GM23248 (cell line): ENCODE data around the gene SLC4A5. TPM values are rescaled to one million over a fixed set of nuclear protein-coding genes. Genes with fewer than 3 reads are reported as not detected.

ENCODE experiments used
- DNase-seq: peaks from one replicate; pipeline ENCODE4 v3.0.0-alpha.2; 2015
- H2AFZ ChIP-seq: fragments of 200-600 bp; sonication (generic); 2 replicates; pipeline ENCODE4 v1.6.1; 2016; ENCODE audit warnings: antibody characterized with exemption
- H3F3A ChIP-seq: fragments of 200-600 bp; sonication (generic); 2 replicates; pipeline ENCODE4 v1.6.1; 2016; ENCODE audit warnings: mild to moderate bottlenecking, antibody characterized with exemption, mixed run types; ENCODE audit not compliant: insufficient read depth
- H3K27ac ChIP-seq: fragments of 200-600 bp; sonication (generic); 2 replicates; pipeline ENCODE4 v1.5.1; 2016; ENCODE audit warnings: mild to moderate bottlenecking
- H3K27me3 ChIP-seq: fragments of 200-600 bp; sonication (generic); replicated peaks from 2 replicates; pipeline ENCODE4 v1.6.1; 2016; ENCODE audit warnings: mild to moderate bottlenecking; ENCODE audit not compliant: insufficient read depth
- H3K36me3 ChIP-seq: fragments of 200-600 bp; sonication (generic); 2 replicates; pipeline ENCODE4 v1.6.1; 2016; ENCODE audit warnings: low read depth, mild to moderate bottlenecking
- H3K4me1 ChIP-seq: fragments of 200-600 bp; sonication (generic); 2 replicates; pipeline ENCODE4 v1.6.1; 2016; ENCODE audit warnings: mild to moderate bottlenecking; ENCODE audit not compliant: insufficient read depth
- H3K4me2 ChIP-seq: fragments of 200-600 bp; sonication (generic); one replicate; pipeline ENCODE4 v1.6.1; 2016; ENCODE audit warnings: mild to moderate bottlenecking; ENCODE audit not compliant: unreplicated experiment
- H3K4me3 ChIP-seq: fragments of 200-600 bp; sonication (generic); 2 replicates; pipeline ENCODE4 v1.5.1; 2016; ENCODE audit warnings: mild to moderate bottlenecking
- H3K79me2 ChIP-seq: fragments of 200-600 bp; sonication (generic); 2 replicates; pipeline ENCODE4 v1.6.1; 2016; ENCODE audit warnings: mild to moderate bottlenecking; ENCODE audit not compliant: insufficient read depth
- H3K9ac ChIP-seq: fragments of 200-600 bp; sonication (generic); 2 replicates; pipeline ENCODE4 v1.6.1; 2016; ENCODE audit warnings: mild to moderate bottlenecking
- H3K9me2 ChIP-seq: fragments of 200-600 bp; sonication (generic); 2 replicates; pipeline ENCODE4 v1.6.1; 2016; ENCODE audit warnings: mixed run types, mild to moderate bottlenecking, moderate library complexity; ENCODE audit not compliant: insufficient read depth
- H3K9me3 ChIP-seq: fragments of 200-600 bp; sonication (generic); one replicate; pipeline ENCODE4 v1.6.1; 2017; ENCODE audit warnings: low read depth
- H4K20me1 ChIP-seq: fragments of 200-600 bp; sonication (generic); 2 replicates; pipeline ENCODE4 v1.6.0; 2016; ENCODE audit not compliant: insufficient read depth
- EZH2 ChIP-seq: fragments of 200-600 bp; sonication (generic); IDR thresholded peaks from 2 replicates; pipeline ENCODE4 v1.6.1; 2018; ENCODE audit warnings: antibody characterized with exemption, mild to moderate bottlenecking; ENCODE audit not compliant: insufficient read depth, poor library complexity, severe bottlenecking
- EZH2phosphoT487 ChIP-seq: fragments of 200-600 bp; sonication (generic); IDR thresholded peaks from 2 replicates; pipeline ENCODE4 v1.6.1; 2018; ENCODE audit warnings: antibody characterized with exemption, moderate library complexity, mild to moderate bottlenecking, low read depth; ENCODE audit not compliant: insufficient read depth
- WGBS, 2 experiments: methylation state at CpG; one replicate each; pipeline ENCODE4 v1.1.6; 2015 to 2017; ENCODE audit warnings: low lambda C conversion rate in 2 of 2, low coverage in 1 of 2; ENCODE audit errors: missing lambda C conversion rate in 2 of 2; 5-methylcytosine and 5-hydroxymethylcytosine counted together
- in situ Hi-C: fragments of 300-500 bp; cut with MboI; formaldehyde crosslinking; loops from 2 replicates; pipeline ENCODE4 v1.15.0; 2020
- polyA plus RNA-seq: library from polyadenylated mRNA; unstranded; fragments of >200 nt; fragmentation: Nextera tagmentation; extraction: Ambion mirVana; gene quantifications from 2 replicates; pipeline ENCODE4 v1.2.1, GENCODE V29; 2016
- total RNA-seq: library from RNA; depleted of rRNA; stranded (reverse); fragments of >200 nt; shearing (Covaris generic); gene quantifications from 2 replicates; pipeline ENCODE4 v1.2.3, GENCODE V29; 2014

SLC4A5 gene
- total and polyA plus RNA-seq, 2 experiments from 2014 or later: 0.32 to 0.35 TPM

DNA sequence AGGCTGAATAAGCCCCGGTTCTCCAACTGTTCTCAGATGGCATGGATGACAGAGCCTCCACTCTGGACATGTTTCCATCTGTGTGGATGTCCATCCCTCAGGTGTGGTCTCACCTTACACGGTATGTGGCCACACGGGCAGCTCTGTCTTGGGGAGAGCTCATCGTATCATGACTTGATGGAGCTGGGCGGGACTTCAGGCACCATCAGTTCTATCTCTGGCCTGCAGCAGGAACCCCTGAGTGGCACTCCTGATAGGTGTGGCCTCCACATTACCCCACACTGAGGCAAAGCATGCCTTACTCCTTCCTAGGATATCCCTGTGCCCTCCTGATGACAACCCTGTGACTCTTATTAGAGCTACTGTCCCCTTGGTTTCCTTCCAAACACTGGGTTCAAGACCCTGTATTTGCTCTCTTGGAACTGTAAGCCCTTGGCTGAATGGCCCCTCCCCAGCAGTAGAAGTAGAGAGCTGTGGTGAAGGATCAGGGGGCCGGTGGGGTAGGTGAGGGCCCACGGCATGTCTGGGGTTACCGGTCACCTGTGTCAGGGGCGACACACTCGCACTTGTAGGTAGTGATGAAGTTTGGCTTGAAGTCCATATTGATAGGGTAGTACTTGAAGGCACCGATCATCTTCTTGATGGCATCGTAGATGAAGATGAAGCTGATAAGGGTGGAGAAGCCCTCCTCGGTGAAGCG lies 96.6 kb downstream of the SLC4A5 start:
- TF ChIP-seq EZH2phosphoT487 (no peak), EZH2 (no peak)
- no peaks in the 10 kb centered on the region for H3K4me1 ChIP-seq
- H3K9me3 ChIP-seq: no peaks in the 10 kb centered on the region
- DNase-seq: no peak
- H2AFZ ChIP-seq: no peak overlapping the region
- no peak overlapping the region for H3K4me2 ChIP-seq
- no peaks in the 10 kb centered on the region for H4K20me1 ChIP-seq
- in situ Hi-C loops: no loop called here
- no peaks in the 10 kb centered on the region for H3F3A ChIP-seq
- no peak overlapping the region for H3K27ac ChIP-seq
- no peak overlapping the region for H3K9ac ChIP-seq
- 82 to 86% methylated on average over 14 of the region's 14 CpGs for WGBS, 2 experiments
- no peaks in the 10 kb centered on the region for H3K9me2 ChIP-seq
- H3K4me3 ChIP-seq: no peak overlapping the region
- H3K27me3 ChIP-seq: no peaks in the 10 kb centered on the region
- H3K79me2 ChIP-seq: no peaks in the 10 kb centered on the region
- H3K36me3 ChIP-seq: no peaks in the 10 kb centered on the region

DNA sequence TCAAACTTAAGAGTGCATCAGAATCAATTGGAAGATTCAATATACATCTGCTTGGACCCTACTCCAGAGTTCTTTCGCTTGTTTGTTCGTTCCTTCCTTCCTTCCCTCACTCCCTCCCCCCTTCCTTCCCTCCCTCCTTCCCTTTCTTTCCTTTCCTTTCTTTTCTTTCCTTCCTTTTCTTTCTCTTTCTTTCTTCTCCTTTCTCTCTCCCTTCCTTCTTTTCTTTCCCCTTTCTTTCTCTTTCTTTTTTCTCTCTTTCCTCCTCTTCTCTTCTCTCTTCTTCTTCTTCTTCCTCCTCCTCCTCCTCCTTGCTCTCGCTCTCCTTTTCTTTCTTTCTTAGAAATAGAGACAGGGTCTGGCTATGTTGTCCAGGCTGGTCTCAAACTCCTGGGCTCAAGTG lies 98.9 kb downstream of the SLC4A5 start:
- in situ Hi-C loops: no loop called here
- no peaks in the 10 kb centered on the region for H3K9me3 ChIP-seq
- no peak overlapping the region for H3K9ac ChIP-seq
- H3K36me3 ChIP-seq: no peaks in the 10 kb centered on the region
- H3K9me2 ChIP-seq: no peaks in the 10 kb centered on the region
- WGBS, 2 experiments: 88 to 95% methylated on average over 3 of the region's 3 CpGs
- no peaks in the 10 kb centered on the region for H3K4me1 ChIP-seq
- no peak overlapping the region for H2AFZ ChIP-seq
- no peaks in the 10 kb centered on the region for H3K27me3 ChIP-seq
- no peak overlapping the region for H3K27ac ChIP-seq
- no peak overlapping the region for H3K4me3 ChIP-seq
- H3K79me2 ChIP-seq: no peaks in the 10 kb centered on the region
- TF ChIP-seq EZH2phosphoT487: no peak
- no peak for TF ChIP-seq EZH2
- no peaks in the 10 kb centered on the region for H3F3A ChIP-seq
- H3K4me2 ChIP-seq: no peak overlapping the region
- no peaks in the 10 kb centered on the region for H4K20me1 ChIP-seq
- DNase-seq: no peak

DNA sequence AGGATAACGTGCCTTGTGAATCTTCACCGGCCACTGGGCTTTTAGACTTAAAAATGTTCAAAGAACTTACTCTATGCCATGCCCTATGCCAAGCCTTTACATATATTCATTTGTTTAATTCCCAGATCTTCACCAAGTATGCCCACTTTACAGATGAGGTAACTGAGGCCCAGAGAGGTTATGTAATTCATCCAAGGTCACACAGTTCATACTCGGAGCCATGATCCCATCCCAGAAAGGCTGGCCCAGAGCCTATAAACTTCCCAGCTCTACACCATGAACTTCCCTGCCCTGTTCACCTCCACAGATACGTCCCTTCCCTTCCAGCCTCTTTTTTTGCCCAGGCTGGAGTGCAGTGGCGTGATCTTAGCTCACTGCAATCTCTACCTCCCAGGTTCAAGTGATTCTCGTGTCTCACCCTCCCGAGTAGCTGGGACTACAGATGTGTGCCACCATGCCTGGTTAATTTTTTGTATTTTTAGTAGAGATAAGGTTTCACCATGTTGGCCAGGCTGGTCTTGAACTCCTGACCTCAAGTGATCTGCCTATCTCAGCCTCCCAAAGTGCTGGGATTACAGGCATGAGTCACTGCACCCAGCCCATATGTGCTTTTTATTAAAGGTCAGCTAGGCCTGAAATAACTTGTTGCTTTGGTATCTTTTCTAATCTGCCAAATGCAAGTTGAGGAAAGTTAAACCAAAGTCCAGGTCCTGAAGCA lies 100.7 kb downstream of the SLC4A5 start:
- in situ Hi-C loops: no loop called here
- Histone ChIP-seq H3K9me2 (no peaks in the 10 kb centered on the region), H3F3A (0 out of 2 replicates have a peak, but pooled peaks cover 5% of the 10 kb centered on the region), H3K4me2 (no peak overlapping the region), H3K36me3 (no peaks in the 10 kb centered on the region), H3K4me3 (no peak overlapping the region), H3K9ac (no peak overlapping the region), H3K27ac (no peak overlapping the region), H4K20me1 (no peaks in the 10 kb centered on the region), H3K9me3 (no peaks in the 10 kb centered on the region), H3K79me2 (no peaks in the 10 kb centered on the region), H3K4me1 (no peaks in the 10 kb centered on the region), H3K27me3 (no peaks in the 10 kb centered on the region), H2AFZ (no peak overlapping the region)
- 85% methylated on average over 7 of the region's 7 CpGs for WGBS, 2 experiments
- TF ChIP-seq EZH2: no peak
- TF ChIP-seq EZH2phosphoT487: no peak
- DNase-seq: no peak

DNA sequence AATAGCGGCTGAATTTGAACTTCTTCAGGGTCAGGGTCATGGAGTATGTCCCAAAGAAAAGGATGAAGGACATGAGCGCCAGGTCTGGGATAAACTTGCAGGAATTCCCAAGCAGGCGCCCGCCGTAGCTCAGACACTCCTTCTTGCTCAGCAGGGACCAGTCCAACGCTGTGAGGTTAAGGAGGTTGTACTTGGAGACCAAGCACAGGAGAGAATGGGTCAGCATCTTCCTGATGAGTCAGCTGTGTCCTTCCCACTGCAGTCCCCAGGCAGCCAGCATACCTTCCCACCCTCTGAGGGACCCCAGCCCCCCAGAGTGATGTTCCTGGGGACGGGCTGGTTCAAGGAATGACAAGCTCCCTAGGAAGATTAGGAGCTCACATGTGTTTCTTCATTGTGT lies 103.9 kb downstream of the SLC4A5 start:
- Histone ChIP-seq H3K4me2 (no peak overlapping the region), H2AFZ (no peak overlapping the region), H3K9ac (no peak overlapping the region), H3K36me3 (no peaks in the 10 kb centered on the region), H3K27ac (no peak overlapping the region), H3K27me3 (no peaks in the 10 kb centered on the region), H4K20me1 (no peaks in the 10 kb centered on the region), H3K4me1 (no peaks in the 10 kb centered on the region), H3K79me2 (no peaks in the 10 kb centered on the region), H3K9me2 (no peaks in the 10 kb centered on the region), H3K9me3 (no peaks in the 10 kb centered on the region), H3K4me3 (no peak overlapping the region), H3F3A (0 out of 2 replicates have a peak, but pooled peaks cover 5% of the 10 kb centered on the region)
- WGBS, 2 experiments: 79 to 89% methylated on average over 7 of the region's 7 CpGs
- in situ Hi-C loops: no loop called here
- no peak for TF ChIP-seq EZH2
- no peak for TF ChIP-seq EZH2phosphoT487
- DNase-seq: no peak
